K562 (cell line): Measurements from ENCODE around the gene EZH1. TPM values are rescaled to one million over a fixed set of nuclear protein-coding genes. Genes with fewer than 3 reads are reported as not detected.

Experiments
- ATAC-seq: fragments of 200-7000 bp; cut with Tn5 transposase; 3 replicates; pipeline ENCODE4 v1.9.1; 2020; ENCODE audit warnings: moderate library complexity
- BruUV-seq: library from RNA; stranded (reverse); fragments of 400-500 nt; replicated peaks from 2 replicates; lab custom pipeline; 2021; lab: Mats Ljungman, UMichigan
- CTCF ChIA-PET: fragments of 300-600 bp; formaldehyde crosslinking; extraction: SDS; loops from one replicate; lab custom pipeline; 2021; ENCODE audit warnings: low intra/inter-chr PET ratio; lab: Yijun Ruan, JAX
- POLR2A ChIA-PET: fragments of 300-600, 350-650 bp; sonication (Branson Sonifier 250); formaldehyde crosslinking; extraction: SDS; loops from one replicate; lab custom pipeline; 2021; ENCODE audit warnings: antibody characterized with exemption, inconsistent platforms; lab: Yijun Ruan, JAX
- DNase-seq, 4 experiments: peaks; one replicate each; pipeline versions ENCODE4 v3.0.0 to v3.0.0-alpha.2; 2011 to 2018; ENCODE audit warnings: low spot score in 3 of 4, mixed read lengths in 3 of 4; ENCODE audit errors: extremely low read depth in 1 of 4
- FAIRE-seq: peaks from 2 replicates; lab custom pipeline; 2011; peaks lifted over from hg19 to GRCh38; lab: Jason Lieb, UNC
- H2AFZ ChIP-seq: 2 replicates; pipeline ENCODE4 v1.6.0; 2011; ENCODE audit warnings: low read depth, low read length, control low read depth, inconsistent platforms
- H3K27ac ChIP-seq: fragments of 200-600 bp; 3 replicates; pipeline ENCODE4 v1.8.0; 2011; ENCODE audit warnings: low read depth, mild to moderate bottlenecking, control low read depth, inconsistent platforms, low read length, moderate library complexity, mixed read lengths; ENCODE audit errors: extremely low read depth
- H3K27me3 ChIP-seq, 2 experiments: fragments of 300-600 bp in 1 of 2; 2 replicates in 1 of 2; 3 replicates in 1 of 2; pipeline versions ENCODE4 v1.6.0 to v1.8.0; 2011; ENCODE audit warnings: inconsistent platforms in 2 of 2, low read length in 2 of 2, mild to moderate bottlenecking in 1 of 2, mixed read lengths in 1 of 2, moderate library complexity in 1 of 2; ENCODE audit not compliant: control insufficient read depth in 2 of 2, insufficient read depth in 2 of 2
- H3K36me3 ChIP-seq: fragments of 300-600 bp; 3 replicates; pipeline ENCODE4 v1.8.0; 2011; ENCODE audit warnings: mild to moderate bottlenecking, low read length, inconsistent platforms; ENCODE audit not compliant: control insufficient read depth, insufficient read depth
- H3K4me1 ChIP-seq, 2 experiments: fragments of 200-600 bp in 1 of 2; replicated peaks in 1 of 2; 2 replicates in 1 of 2; 3 replicates in 1 of 2; pipeline versions ENCODE4 v1.5.1 to v1.8.0; 2011; ENCODE audit warnings: inconsistent platforms in 2 of 2, low read length in 2 of 2, mild to moderate bottlenecking in 1 of 2, mixed read lengths in 1 of 2, moderate library complexity in 1 of 2; ENCODE audit not compliant: control insufficient read depth in 2 of 2, insufficient read depth in 2 of 2
- H3K4me2 ChIP-seq: 2 replicates; pipeline ENCODE4 v1.6.1; 2011; ENCODE audit warnings: low read length, control low read depth, inconsistent platforms, mixed read lengths; ENCODE audit not compliant: insufficient read depth
- H3K4me3 ChIP-seq: fragments of 200-600 bp; sonication (generic), shearing (Covaris generic); 2 replicates; pipeline ENCODE4 v1.5.1; 2016; ENCODE audit warnings: control low read depth, inconsistent platforms
- H3K79me2 ChIP-seq: fragments of 200-600 bp; 3 replicates; pipeline ENCODE4 v1.8.0; 2011; ENCODE audit warnings: low read length, inconsistent platforms; ENCODE audit not compliant: control insufficient read depth, insufficient read depth
- H3K9ac ChIP-seq, 2 experiments: 2 replicates each; pipeline versions ENCODE4 v1.6.0 to v1.6.1; 2011; ENCODE audit warnings: low read depth in 2 of 2, low read length in 2 of 2, control low read depth in 1 of 2, inconsistent platforms in 1 of 2, mild to moderate bottlenecking in 1 of 2, mixed read lengths in 1 of 2; ENCODE audit not compliant: insufficient read depth in 1 of 2
- H3K9me1 ChIP-seq: one replicate; pipeline ENCODE4 v1.6.0; 2011; ENCODE audit warnings: inconsistent platforms, mild to moderate bottlenecking, low read length, moderate library complexity; ENCODE audit not compliant: control insufficient read depth, insufficient read depth
- H3K9me3 ChIP-seq: replicated peaks from 2 replicates; pipeline ENCODE4 v1.5.1; 2011; ENCODE audit warnings: low read depth, low read length, inconsistent platforms; ENCODE audit not compliant: control insufficient read depth, insufficient read depth
- H4K20me1 ChIP-seq: replicated peaks from 2 replicates; pipeline ENCODE4 v1.6.1; 2011; ENCODE audit warnings: low read length, inconsistent platforms, mixed read lengths; ENCODE audit not compliant: control insufficient read depth, insufficient read depth
- MAFG ChIP-seq: fragments of 450-650 bp; conservative IDR thresholded peaks from 2 replicates; pipeline ENCODE4 v1.6.1; 2016; ENCODE audit warnings: missing genetic modification characterization, missing compliant biosample characterization
- RCOR1 ChIP-seq, 2 experiments: IDR thresholded peaks; 2 replicates each; pipeline ENCODE4 v1.6.1; 2012; ENCODE audit warnings: low read depth in 2 of 2, low read length in 2 of 2, borderline replicate concordance in 1 of 2, improper control_type of control experiment in 1 of 2
- SRSF1 ChIP-seq: fragments of 200-400 bp; formaldehyde crosslinking; IDR thresholded peaks from 2 replicates; pipeline ENCODE4 v1.6.1; 2017; ENCODE audit warnings: mild to moderate bottlenecking, low read depth, low read length, moderate library complexity
- ZFX ChIP-seq: sonication (generic); formaldehyde crosslinking; IDR thresholded peaks from 2 replicates; pipeline ENCODE4 v1.8.0; 2022; ENCODE audit warnings: mild to moderate bottlenecking, missing genetic modification reagents, moderate library complexity
- ZNF12 ChIP-seq: sonication (generic); formaldehyde crosslinking; IDR thresholded peaks from 2 replicates; pipeline ENCODE4 v1.4.0; 2020; ENCODE audit warnings: mild to moderate bottlenecking, missing genetic modification reagents
- WGBS: fragments of 100-300 bp; shearing (Covaris generic); methylation state at CpG from one replicate; pipeline ENCODE4 v1.1.6; 2016; ENCODE audit warnings: low coverage, mixed read lengths; ENCODE audit not compliant: insufficient coverage; ENCODE audit errors: missing lambda C conversion rate; 5-methylcytosine and 5-hydroxymethylcytosine counted together
- in situ Hi-C: fragments of 300-500 bp; cut with MboI; formaldehyde crosslinking; loops from 4 replicates; pipeline ENCODE4 v1.15.0; 2018; ENCODE audit warnings: inconsistent platforms, mixed read lengths
- intact Hi-C: fragments of 100-400 bp; cut with micrococcal nuclease; formaldehyde crosslinking; loops from 2 replicates; pipeline ENCODE4 v1.14.2; 2022
- polyA plus RNA-seq, 8 experiments: library from polyadenylated mRNA; depleted of rRNA in 4 of 8; stranded (reverse) in 5 of 8; unstranded in 3 of 8; fragments of >200 nt; fragmentation: Nextera tagmentation in 2 of 8; fragmentation: Illumina TruSeq in 1 of 8; extraction: Ambion mirVana in 2 of 8; extraction: Trizol in 1 of 8; gene quantifications; 2 replicates each; pipeline versions ENCODE4 v1.2.1 to v1.2.3, GENCODE V29; 2011 to 2014; ENCODE audit warnings: inconsistent platforms in 1 of 8, missing spikeins in 1 of 8
- total RNA-seq, 7 experiments: library from RNA; depleted of rRNA in 6 of 7; stranded (reverse); fragments of >200 nt in 6 of 7; fragmentation: Illumina TruSeq in 2 of 7; extraction: Trizol in 2 of 7; gene quantifications; 2 replicates each; pipeline versions ENCODE4 v1.2.1 to v1.2.3, GENCODE V29; 2011 to 2021; ENCODE audit warnings: low replicate concordance in 1 of 7

The EZH1 gene
- total and polyA plus RNA-seq, 9 of the 15 experiments (the other 6 are each of a cell fraction or from before 2014, with no cell fraction given), result 8.6 to 40.8 (median 22.9) TPM

DNA sequence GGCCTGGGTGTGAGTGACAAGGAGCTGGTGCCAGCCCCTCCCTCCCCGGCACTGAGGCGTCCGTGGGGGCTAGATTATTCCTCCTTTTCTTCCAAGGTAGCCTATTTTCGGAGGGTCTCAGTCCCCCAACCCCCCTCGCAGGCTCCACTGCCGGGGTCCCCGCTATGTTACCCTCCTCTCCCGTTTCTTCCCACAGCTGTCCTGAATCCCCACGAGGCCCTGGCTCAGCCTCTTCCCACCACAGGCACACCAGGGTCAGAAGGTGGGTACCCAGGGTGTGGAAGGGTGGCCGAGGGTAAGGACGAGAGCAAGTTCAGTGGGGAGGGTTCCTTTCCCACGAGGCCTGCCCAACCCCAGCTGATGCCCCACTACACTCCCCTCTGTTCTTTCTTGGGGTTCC lies 16.8 kb upstream of the EZH1 start (continued):
- no peak for TF ChIP-seq RCOR1 (IDR thresholded peaks at IDR 0.05; ENCODE audit: borderline replicate concordance in 1 of 2, low read depth in 2 of 2, low read length in 2 of 2)
- no peak for TF ChIP-seq SRSF1
- TF ChIP-seq ZNF12, result no peak

DNA sequence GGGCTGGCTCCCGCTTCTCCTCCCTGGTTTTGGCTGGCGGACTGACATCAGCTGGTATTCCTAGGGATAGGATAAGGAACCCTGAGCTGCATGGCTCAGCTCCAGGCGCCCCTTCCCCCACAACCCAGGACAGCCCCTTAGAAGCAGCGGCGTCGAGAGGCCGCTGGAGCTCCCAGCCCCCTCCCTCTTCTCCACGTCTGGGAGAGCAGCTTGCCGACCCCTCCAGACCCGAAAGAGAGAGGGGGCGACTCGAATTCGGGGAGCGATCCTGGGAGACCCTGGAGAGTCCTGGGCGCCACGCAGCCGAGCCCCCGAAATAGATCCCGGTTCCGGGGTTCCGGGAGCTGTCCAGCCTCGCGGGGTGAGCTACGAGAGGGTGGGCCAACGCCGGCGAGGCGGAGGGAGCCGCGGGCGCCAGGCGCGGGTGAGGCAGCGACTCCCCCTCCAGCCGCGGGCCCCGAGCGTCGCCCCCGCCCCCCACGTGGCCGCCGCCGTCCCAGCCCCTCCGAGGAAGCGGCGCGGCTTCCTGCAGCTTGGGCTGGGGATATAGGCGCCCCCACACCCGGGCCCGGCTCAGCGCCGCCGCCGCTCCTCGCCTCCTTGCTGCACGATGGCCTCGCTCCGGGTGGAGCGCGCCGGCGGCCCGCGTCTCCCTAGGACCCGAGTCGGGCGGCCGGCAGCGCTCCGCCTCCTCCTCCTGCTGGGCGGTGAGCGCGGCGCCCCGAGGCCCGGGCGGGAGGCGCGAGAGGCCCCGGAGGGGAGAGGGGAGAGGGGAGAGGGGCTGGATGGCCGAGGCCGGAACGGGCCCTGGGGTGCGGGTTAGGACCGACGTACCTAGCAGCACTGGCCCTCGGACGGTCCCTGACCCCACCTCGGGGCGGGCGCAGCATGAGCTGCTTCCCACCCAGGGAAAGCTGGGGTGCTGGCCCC lies 16.1 kb upstream of the EZH1 start, which contains the start of gene RAMP2:
RAMP2 (plus strand) TSS at position 576 of the 930 bp plus-strand sequence; CDS start at position 611, 35 bp downstream.
- no peak for FAIRE-seq
- Histone ChIP-seq H3K4me3 (no peak within 1 kb of the TSS), H3K79me2 (no peaks in the 10 kb centered on the region), H3K27me3 (no peaks in the 10 kb centered on the region), H3K4me2 (no peak within 1 kb of the TSS), H3K4me1 (peaks cover 8 to 21% of the 10 kb centered on the region in 2 experiments; a peak in 3 of 5 replicates), H3K27ac (no peak within 1 kb of the TSS), H3K9ac (no peak within 1 kb of the TSS; a peak in 1 of 4 replicates), H2AFZ (no peak within 1 kb of the TSS), H3K36me3 (no peaks in the 10 kb centered on the region), H3K9me1 (no peaks in the 10 kb centered on the region), H4K20me1 (no peaks in the 10 kb centered on the region), H3K9me3 (no peaks in the 10 kb centered on the region)
- in situ Hi-C loops (no loop called here), intact Hi-C loops (loop anchor here (5.0 kb wide), 1 partner anchor 184 kb away; the partner anchor contains the start of gene PSMC3IP)
- CTCF ChIA-PET, result interaction anchor here (3.8 kb wide), 1 partner anchor 40 kb away, joined by 34 read pairs; no protein-coding TSS in a partner anchor
- no peak for DNase-seq
- 70% methylated on average over 16 of the region's 92 CpGs for WGBS
- POLR2A ChIA-PET, result interaction anchor here (1.2 to 1.4 kb wide), 3 partner anchors 11 to 13 kb away, joined by 5 to 6 read pairs (median 6); partner anchors contain the start of gene VPS25
- TF ChIP-seq MAFG (tag) (no peak), ZFX (CRISPR knock-in tag) (no peak)
- no peak for ATAC-seq
- BruUV-seq, result no TSS peak
